SKM-1 treated with dmso at 0.1 percent for 144 hours (cell line): ENCODE results near the gene TTI1.
A peak's percentile ranks its signal among the peaks of the same experiment; 100 is the strongest.
"Not testable (repeated sequence)": the region's sequence is repeated elsewhere in the genome, so short reads cannot be mapped to it uniquely, and the experiment has no call there.

Experiments used
- DNase-seq: peaks from one replicate; lab custom pipeline; 2025; ENCODE audit not compliant: unreplicated experiment; lab: John Stamatoyannopoulos, UW

TTI1 gene

DNA sequence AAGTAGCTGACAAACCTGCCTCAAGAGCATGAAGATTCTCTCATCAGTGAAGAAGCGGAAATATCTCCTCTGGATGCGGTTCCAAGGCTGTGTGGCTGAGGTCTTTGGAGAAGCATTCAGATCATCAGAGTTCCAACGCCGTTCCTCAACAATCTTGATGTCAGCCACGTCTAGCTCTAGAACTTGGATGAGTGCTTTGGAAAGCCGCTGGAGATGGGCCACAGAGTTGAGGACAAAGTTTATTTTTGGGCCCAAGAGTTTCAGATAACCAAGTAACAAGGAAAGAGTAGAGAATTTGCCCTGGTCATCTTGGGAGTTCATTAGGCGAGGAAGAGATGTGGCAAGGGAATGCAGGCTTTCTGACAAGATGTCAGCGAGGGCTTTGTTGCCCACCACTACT is 20.9 kb downstream of the TTI1 start:
- DNase-seq: no peak

DNA sequence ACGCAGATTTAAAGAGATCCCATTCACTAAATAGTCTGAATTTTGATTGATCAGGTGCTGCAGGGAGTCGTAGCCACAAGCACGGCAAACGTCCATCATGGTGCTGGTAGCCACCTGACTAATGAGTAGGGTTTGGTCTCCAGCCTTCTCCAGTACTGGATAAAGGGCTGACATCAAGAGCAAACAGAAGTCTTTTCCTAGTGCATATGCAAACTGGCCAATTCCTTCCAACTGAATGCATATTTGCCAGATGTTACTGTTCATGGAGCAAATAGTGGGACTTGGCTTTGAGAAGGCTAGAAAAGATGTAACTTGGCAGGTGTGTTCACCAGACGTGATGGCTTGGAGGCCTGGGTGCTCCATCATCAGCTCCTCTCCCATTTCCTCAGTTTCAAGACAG is 21.6 kb downstream of the TTI1 start:
- no peak for DNase-seq

DNA sequence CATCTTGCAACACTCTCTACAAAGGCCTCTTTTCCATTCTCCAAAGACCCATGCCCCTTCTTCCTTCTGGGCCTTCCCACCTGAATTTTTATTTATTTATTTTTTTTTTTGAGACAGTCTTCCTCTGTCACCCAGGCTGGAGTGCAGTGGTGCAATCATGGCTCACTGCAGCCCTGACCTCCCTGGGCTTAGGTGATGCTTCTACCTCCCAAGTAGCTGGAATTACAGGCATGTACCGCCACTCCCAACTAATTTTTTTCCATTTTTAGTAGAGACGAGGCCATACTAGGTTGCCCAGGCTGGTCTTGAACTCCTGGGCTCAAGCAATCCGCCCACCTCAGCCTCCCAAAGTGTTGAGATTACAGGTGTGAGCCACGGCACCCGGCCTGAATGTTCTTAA is 23.8 kb downstream of the TTI1 start:
- not testable (repeated sequence) for DNase-seq

DNA sequence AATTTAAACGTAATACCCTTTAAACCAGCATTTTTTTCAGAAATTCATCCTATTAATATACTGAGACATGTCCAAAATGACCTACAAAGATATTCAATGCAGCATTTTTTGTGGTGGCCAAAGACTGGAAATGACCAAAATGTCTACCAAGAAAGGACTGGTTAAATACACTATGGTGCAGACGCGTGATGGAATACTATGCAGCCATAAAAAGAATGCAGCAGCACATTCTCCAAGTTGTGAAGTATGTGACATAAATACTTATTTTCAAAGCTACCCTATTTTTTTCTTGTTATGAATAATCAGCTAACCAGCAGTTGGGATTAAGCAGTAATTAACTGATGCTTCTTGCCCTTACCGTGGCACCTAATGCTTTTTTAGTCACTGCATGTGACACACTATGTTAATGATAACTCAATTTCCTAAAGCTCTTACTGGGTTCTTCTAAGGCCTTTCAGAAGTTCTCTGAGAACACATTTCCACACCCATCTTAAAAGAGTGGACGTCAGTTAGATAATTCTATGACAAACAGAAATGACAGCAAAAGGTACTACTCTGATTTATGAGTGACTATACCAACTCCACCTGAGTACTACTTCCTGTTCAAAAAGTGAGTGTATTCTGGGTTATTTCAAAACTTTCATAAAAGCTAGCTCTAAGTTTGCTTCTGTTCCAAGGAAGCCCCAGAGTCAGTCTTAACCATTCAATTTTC is 24.9 kb downstream of the TTI1 start:
- DNase-seq: no peak

DNA sequence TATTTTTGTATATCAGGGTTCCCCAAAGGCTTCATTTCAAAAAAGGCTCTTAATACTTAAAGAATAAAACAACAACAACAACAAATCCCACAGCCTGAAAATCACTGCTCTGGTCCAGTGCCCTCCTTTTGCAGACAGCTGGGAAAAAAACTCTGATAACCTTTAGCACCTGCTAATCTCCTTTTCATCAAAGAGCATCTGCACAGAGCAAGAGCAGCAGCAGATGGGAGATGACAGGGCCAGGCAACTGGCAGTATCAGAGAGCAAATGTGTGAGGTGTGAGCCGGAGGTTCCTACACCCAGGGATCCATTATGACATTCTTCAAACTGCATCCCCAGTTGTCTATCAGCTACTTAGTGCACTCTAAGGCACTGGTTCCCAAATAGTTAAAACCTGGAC is 25.7 kb downstream of the TTI1 start:
- DNase-seq: no peak

DNA sequence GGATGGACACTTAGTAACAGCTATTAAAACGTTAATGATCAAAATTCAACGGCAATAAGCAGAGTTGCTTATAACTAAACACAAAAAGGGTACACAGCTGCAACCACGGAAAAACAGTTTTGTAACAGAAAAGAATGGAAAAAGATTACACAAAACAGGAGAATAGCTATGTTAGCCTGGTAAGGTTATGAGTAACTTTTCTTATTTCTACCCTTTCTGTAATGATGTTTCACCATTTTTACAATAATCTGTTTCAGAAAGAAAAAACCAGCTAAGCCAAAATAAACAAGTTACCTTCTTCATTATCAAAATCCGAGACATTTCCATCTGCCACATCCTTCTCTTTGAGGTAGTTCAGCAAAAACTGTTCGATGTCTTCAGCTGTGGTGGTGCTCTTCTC is 27.4 kb downstream of the TTI1 start:
- no peak for DNase-seq

DNA sequence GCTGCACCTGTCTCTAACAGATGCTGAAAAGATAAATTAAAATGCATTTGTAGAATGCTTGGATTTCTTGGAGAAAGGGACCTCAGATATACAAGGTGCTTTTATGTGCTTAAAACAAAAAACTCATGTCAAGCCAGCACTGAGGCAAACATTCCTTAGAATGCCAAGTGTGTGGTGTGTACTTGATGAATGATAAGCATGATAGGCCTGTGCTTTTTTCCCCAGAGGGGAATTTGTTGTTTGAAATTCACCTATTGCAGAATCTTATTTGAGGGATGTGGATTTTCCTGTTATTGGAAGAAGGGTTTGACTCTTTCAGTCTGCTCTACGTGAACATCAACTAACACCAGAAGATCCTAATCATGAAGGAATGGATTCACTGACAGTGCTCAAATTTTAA is 28.8 kb downstream of the TTI1 start:
- no peak for DNase-seq

DNA sequence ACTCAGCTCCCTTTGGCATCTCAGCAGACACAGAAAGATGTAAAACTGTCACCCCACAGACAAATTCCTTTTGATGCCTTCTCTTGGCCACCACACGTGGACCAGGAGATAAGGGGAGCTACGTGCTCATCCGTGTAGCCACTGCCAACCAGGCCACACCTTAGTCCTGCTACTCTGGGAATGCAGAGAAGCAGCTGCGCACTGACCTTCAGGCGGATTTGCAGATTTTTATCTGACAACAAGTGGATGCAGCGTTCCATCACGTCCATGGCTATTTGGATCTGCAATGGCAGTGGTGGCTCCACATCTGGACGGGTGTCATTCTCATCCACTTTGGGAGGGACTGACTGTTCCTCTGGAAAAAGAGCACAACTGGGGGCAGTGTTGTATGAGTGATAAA is 30.8 kb downstream of the TTI1 start:
- no peak for DNase-seq

DNA sequence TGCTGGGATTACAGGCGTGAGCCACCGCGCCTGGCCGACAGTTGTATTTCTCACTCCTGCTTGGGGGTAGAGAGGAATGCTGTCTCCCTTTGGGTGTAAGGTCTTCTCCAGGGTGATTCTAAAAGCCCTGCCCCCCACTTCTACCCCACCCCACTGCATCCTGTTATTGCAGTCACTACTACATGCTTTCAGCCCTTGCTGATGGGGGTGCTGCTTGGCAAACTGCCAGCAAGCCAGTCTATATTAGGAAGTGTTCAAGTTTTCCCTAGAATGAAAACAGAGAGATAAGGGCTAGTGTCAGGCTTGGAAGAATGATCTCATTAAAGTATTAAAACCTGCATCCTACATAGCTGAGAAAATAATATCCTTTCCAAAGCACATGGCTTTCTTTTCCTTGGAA is 31.3 kb downstream of the TTI1 start:
- DNase-seq: no peak

DNA sequence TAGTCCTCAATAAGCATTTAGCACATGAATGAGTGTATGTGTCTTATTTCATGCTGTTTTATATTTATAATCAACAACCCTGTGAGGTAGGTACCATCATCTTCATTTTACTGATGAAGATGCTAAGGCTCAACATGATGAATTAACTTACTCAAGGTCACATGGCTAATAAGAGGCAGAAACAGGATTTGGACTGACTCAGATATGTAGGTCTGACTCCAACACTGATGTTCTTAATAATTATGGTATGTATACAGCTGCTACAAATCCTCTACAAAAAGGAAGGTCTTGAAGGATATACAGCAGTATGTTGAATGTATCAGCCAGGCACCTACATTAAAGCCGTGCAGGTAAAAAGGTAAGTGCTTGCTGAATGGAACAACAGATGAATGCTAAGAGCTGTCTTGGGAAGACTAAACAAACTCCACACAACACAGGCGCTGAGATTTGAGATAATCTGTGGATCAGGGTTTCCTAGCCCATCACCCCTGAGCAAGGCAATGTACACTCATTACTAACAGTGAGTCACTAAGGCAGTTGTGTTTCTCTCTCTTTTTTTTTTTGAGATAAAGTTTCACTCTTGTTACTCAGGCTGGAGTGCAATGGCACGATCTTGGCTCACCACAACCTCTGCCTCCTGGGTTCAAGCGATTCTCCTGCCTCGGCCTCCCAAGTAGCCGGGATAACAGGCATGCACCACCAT is 31.9 kb downstream of the TTI1 start:
- no peak for DNase-seq

DNA sequence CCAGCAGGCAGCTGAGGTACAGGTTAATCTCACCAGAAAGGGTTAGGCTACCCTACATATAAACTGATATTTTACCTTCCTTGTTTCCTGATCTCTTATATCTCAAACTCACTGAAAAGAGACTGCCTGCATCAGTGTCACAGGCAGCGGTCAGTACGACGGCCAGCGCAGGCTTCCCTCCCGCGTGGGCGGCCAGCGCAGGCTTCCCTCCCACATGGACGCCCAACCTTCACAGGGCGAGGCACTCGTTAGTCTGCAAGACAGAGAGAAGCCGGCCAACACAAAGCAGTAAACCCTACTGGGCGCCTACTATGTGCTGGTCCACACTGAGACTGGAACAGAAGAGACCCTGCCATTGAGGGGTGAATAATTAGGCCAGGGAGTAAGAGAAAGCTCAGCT is 33.0 kb downstream of the TTI1 start:
- DNase-seq: no peak

DNA sequence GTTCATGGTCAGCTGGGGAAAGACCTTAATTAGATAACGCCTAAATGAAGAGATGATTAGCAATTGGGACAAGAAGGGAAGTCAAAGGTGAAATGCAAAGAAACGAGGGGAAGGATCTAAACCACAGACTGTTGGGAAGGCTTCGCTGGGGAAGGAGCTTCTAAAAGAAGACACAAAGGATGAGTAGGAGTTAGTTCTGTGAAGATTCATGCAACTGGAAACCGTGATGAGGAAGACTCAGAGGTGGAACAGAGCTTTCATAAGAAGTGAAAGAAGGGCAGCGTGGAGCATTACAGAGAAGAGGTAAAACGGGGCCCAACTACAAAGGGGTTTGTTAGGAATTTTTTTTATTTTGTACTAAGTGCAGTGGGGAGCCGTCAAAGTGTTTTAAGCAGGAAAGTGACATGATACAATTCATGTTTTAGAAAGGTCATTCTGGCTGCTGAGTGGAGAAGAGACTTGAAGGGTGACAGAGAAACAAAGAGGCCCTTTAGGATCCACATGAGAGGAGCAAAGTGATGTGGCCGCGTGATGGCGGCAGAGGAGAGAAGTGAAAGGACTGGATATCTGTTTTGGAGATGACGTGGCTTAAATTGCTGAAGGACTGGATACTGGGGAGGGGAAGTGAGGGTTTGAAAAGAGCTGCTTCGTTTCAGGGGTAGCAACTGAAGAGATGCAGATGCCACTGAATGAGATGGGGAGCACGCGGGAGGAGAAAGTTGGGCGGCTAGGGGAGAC is 33.6 kb downstream of the TTI1 start:
- DNase-seq: no peak

DNA sequence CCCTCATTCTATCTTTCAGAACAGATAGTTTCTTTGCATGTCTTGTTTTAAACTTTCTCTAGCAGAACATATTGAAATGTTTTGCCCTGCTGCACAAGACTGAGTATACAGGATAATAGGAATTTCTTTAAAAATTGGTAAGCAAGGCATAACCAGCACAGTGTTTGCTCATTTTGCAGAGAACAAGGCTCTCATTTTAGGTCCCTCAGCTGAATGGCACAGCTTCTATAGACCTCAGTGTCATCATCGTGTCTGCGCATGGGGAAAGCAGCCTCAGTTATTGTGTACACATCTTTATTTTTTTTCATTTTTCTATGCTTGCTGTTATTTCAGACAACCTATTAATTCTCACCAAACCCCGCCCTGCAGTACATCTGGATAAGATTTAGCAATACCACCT is 35.7 kb downstream of the TTI1 start:
- DNase-seq: no peak

DNA sequence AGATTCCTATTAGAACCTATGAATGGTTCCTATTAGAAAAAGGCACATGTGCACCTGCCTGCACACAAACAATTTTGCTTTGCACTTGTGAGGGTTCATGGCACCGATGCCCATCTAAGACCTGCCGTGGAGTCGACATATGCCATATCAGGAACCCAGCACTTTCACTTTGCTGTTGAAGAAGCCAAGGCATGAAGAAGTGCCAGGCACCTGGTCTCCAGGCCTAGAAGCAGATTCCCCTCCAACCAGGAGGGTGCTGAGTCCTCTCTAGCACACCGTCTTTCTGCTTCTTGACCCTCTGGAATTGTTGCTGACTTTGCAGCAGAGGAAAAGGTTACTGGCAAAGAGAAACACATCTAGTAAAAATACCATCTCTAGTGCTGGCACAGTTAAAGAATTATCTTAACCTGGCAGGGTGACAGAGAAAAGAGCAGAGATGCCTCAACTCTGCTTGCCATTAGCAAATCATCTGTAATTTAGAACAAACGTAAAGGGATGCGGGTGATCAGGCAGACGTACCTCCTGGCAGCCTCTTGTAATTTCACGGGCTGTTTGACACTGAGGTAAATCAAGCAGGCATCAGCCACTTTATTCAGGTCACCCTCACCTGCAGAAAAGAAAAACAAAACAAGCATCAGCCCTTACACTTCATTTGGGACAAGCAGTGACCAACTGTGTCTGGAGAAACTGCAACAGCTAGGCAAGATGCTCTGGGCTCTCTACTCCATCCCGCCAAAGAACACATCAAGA is 37.2 kb downstream of the TTI1 start:
- DNase-seq: no peak

DNA sequence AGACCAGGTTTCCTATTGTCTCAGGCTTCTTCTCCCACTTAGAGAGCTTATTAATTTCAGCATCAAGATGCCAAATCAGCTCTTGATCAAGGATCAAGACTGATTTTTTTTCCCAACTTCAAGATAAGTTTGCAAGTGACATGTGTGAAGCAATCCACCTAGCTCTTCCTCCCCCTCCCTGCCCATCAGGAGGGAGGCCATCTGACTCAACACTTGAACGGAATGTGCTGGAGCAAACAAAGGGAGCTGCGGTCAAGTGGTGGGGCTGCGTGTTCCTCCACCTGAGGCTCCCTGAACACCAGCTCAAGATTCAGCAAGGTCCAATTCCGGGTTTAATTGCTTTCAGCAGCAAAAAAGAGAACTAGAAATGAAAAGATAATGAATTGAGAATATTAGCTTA is 38.7 kb downstream of the TTI1 start:
- no peak for DNase-seq

DNA sequence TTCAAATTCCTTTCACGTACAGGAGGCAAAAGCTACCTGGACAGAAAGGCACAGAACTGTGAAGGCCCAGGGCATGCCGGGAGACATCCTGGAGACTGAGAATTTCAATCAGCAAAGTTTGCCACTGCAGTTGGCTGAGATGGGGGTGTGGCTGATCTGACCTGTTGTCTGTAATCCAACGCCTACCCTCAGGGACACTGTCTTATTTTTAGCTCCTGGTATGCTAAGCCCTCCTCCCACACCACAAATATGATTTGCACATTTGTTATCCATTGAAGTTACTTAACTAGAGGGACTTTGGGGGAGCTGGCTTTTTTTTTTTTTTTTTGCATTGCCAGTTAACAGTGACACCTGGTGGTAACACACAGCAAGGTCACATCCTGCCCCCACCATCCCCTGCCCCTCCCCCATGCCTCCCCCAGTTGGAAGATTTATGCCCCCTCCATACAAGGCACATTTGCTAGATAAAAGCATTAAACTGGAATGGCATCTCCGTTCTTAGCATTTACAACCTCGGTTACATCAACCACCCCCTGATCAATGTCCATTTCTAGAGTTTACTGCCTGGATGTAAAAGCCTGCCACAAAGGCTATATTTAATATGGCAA is 40.4 kb downstream of the TTI1 start:
- peak; percentile 4 for DNase-seq

DNA sequence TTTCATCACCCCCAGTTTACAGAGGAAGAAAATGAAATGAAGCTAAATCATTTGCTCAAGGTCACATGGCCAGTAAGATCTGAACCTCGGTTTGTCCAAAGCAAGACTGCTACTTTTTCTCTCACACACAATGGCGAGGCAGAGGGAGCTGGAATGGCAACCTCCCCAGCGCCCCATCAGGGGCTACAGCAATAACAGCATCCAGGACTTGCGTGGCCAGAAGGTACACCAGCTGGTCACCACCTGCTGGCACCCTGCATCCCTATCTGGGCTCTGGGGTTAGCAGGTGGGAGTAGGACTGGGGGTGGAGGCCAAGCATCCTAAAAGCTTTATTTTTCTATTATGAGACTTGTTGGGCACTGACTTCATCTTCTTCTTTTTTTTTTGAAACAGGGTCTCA is 41.3 kb downstream of the TTI1 start:
- DNase-seq: no peak

DNA sequence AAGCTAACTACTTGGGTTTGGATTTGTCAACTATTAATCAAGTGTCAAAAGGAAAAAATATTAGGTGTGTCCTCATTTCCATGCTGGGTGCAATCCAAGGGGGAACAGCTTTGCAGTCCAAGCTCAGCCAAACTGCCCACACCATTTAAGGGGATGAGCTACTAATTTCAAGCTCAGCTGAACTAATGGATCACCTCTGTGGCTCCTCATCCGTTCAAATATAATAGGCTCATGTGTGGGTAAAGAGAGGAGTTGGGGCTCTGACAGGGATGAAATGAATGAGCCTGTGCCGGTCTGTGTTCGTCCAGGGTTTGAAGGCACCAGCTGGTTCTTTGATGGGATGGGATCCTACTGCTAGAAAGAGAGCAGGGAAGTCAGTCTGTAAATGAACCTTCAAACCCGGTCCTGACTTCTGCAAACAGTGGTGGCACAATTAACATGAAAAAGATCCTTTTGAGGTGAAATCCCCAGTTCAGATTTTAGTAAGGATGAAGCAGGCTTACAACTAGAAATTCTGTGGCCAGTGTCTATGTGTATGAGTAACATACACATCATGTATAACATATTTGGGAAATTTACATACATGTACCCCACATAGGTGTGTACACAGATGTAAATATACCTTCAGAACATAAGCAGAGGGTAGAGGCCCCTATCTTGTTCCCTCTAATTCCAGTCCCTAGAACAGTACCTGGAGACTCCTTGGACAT is 41.9 kb downstream of the TTI1 start:
- DNase-seq: no peak

DNA sequence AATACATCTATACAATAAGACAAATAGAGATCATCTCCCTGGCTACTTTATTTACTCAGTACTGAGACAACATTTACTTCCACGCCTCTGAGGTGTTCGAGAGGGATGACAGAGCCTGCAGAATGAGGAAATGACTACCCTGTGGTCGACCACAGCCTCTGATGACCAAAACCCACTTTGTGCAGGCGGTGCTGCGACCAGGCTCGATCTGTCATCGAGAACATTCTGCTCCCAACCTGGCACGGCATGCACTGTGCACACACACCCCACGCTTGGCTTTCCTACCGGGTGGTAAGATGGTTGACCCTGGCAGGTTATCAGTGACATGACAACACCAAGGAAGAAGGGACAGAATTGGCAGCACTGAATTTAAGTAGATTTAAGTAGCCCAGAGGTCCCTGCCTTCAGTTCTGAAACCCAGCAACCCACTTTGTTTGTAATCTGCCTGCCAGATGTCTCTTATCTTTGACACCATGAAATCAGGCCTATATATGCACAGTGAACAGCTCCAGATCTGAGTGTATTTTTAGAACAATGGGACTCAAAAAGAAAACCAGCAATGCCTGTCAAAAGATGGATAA is 42.6 kb downstream of the TTI1 start:
- DNase-seq: peak; percentile 84

DNA sequence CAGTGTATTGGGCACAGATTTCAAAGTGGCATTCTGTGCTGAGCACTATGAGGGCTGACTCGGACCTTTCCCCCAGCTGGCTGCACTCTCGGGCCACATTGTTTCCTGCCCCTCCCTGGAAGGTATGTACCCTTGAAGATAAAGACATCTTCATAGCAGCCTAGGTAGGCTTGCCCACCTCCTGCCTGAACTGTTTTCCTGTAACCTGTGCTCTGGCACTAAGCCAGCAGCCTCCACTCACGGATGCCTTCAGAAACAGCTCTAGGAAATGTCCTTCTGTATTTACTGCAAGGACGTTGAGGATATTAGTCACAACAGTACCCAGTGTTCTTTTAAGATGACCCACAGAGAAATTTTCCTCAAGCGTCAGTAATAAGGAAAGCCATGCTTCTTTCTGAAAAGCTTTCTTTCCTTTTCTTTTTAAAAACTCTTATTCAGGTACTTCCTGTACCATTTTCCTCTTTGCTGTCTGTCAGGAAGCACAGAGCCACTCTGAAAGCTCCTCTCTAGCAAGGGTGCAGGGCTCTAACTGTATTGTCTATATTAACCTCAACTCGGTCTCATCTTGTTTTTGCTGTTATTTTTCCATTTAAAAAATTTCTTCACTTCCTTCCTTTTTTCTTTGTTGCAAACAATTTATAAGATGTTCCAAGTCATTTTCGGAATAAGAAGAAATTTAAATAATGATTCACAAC is 43.5 kb downstream of the TTI1 start:
- DNase-seq: no peak
